OCI-LY1 (cell line): Measurements from ENCODE around the gene RASAL2.

Experiments
- H2AFZ ChIP-seq: fragments of 200-600 bp; sonication (generic), shearing (Covaris generic); 2 replicates; pipeline ENCODE4 v1.6.0; 2014; ENCODE audit warnings: antibody characterized with exemption, mild to moderate bottlenecking, low read length
- H3F3A ChIP-seq: fragments of 200-600 bp; sonication (generic), shearing (Covaris generic); 2 replicates; pipeline ENCODE4 v1.6.0; 2014; ENCODE audit warnings: mild to moderate bottlenecking, antibody characterized with exemption, low read length, moderate library complexity; ENCODE audit not compliant: insufficient read depth
- H3K27ac ChIP-seq: fragments of 200-600 bp; sonication (generic); 2 replicates; pipeline ENCODE4 v1.5.1; 2014; ENCODE audit warnings: low read length, mixed run types, mild to moderate bottlenecking, low read depth; ENCODE audit not compliant: poor library complexity, severe bottlenecking
- H3K27me3 ChIP-seq: fragments of 200-600 bp; sonication (generic); 2 replicates; pipeline ENCODE4 v1.6.0; 2014; ENCODE audit warnings: antibody characterized with exemption, mild to moderate bottlenecking, low read length, moderate library complexity; ENCODE audit not compliant: insufficient read depth
- H3K36me3 ChIP-seq: fragments of 200-600 bp; sonication (generic); 2 replicates; pipeline ENCODE4 v1.6.1; 2014; ENCODE audit warnings: mild to moderate bottlenecking, antibody characterized with exemption, low read length, moderate library complexity, mixed read lengths; ENCODE audit not compliant: insufficient read depth
- H3K4me1 ChIP-seq: fragments of 200-600 bp; sonication (generic); 2 replicates; pipeline ENCODE4 v1.5.1; 2014; ENCODE audit warnings: mild to moderate bottlenecking, low read length, moderate library complexity; ENCODE audit not compliant: insufficient read depth, severe bottlenecking
- H3K4me2 ChIP-seq: fragments of 200-600 bp; sonication (generic), shearing (Covaris generic); 2 replicates; pipeline ENCODE4 v1.6.1; 2014; ENCODE audit warnings: low read length
- H3K4me3 ChIP-seq: fragments of 200-600 bp; sonication (generic); 2 replicates; pipeline ENCODE4 v1.5.1; 2014; ENCODE audit warnings: low read length, low read depth, mild to moderate bottlenecking, mixed read lengths; ENCODE audit not compliant: poor library complexity, severe bottlenecking
- H3K79me2 ChIP-seq: fragments of 200-600 bp; shearing (Covaris generic); 2 replicates; pipeline ENCODE4 v1.6.1; 2016; ENCODE audit warnings: mixed run types, low read length, mixed read lengths; ENCODE audit not compliant: insufficient read depth
- H3K9ac ChIP-seq: fragments of 200-600 bp; sonication (generic), shearing (Covaris generic); 2 replicates; pipeline ENCODE4 v1.6.1; 2014; ENCODE audit warnings: mild to moderate bottlenecking, low read length, mixed read lengths
- H3K9me2 ChIP-seq: fragments of 200-600 bp; sonication (generic), shearing (Covaris generic); 2 replicates; pipeline ENCODE4 v1.6.1; 2014; ENCODE audit warnings: low read depth, mild to moderate bottlenecking, low read length, mixed read lengths
- H3K9me3 ChIP-seq: fragments of 200-600 bp; shearing (Covaris generic); 2 replicates; pipeline ENCODE4 v1.6.1; 2014; ENCODE audit warnings: low read length, mixed read lengths
- H4K20me1 ChIP-seq: fragments of 200-600 bp; sonication (generic), shearing (Covaris generic); 2 replicates; pipeline ENCODE4 v1.6.0; 2016; ENCODE audit warnings: mild to moderate bottlenecking, low read length; ENCODE audit not compliant: insufficient read depth
- EZH2 ChIP-seq: fragments of 200-600 bp; sonication (generic), shearing (Covaris generic); IDR thresholded peaks from 2 replicates; pipeline ENCODE4 v1.8.0; 2017; ENCODE audit warnings: borderline replicate concordance, mixed run types, mild to moderate bottlenecking, antibody characterized with exemption, low read length, moderate library complexity, mixed read lengths
- TF ChIP-seq, protein P1 (sequence below): fragments of 200-600 bp; sonication (generic), shearing (Covaris generic); IDR thresholded peaks from 2 replicates; pipeline ENCODE4 v1.5.1; 2017; ENCODE audit warnings: mild to moderate bottlenecking, antibody characterized with exemption, low read length, moderate library complexity, mixed read lengths

Gene RASAL2

DNA sequence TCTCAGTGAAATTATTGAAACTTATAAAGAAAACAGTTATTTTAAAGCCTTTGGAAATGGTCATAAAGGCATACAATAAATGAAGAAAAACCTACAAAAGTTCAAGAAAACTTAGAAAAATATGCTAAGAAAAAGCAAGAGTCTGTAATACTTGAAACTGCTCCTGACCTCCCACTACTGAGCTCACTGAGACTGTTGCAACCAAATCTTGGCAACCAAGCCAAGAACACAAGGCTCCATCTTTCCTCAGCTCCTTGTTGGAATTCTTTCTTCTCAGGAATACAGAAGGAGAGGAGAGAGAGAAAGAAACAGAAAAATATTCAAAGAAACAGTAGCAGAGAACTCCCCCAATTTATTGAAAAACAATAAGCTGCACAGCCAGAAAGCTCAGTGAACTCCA lies 160.5 kb downstream of the RASAL2 start:
- Histone ChIP-seq H3K27ac (no peak overlapping the region), H3K9me2 (no peaks in the 10 kb centered on the region), H3K36me3 (no peaks in the 10 kb centered on the region), H2AFZ (no peak overlapping the region), H3K4me3 (no peak overlapping the region), H3K9ac (no peak overlapping the region), H3K9me3 (no peaks in the 10 kb centered on the region), H3K4me1 (no peaks in the 10 kb centered on the region), H3F3A (no peaks in the 10 kb centered on the region), H3K4me2 (no peak overlapping the region), H3K27me3 (no peaks in the 10 kb centered on the region), H3K79me2 (no peaks in the 10 kb centered on the region), H4K20me1 (no peaks in the 10 kb centered on the region)
- TF ChIP-seq, protein P1, sequence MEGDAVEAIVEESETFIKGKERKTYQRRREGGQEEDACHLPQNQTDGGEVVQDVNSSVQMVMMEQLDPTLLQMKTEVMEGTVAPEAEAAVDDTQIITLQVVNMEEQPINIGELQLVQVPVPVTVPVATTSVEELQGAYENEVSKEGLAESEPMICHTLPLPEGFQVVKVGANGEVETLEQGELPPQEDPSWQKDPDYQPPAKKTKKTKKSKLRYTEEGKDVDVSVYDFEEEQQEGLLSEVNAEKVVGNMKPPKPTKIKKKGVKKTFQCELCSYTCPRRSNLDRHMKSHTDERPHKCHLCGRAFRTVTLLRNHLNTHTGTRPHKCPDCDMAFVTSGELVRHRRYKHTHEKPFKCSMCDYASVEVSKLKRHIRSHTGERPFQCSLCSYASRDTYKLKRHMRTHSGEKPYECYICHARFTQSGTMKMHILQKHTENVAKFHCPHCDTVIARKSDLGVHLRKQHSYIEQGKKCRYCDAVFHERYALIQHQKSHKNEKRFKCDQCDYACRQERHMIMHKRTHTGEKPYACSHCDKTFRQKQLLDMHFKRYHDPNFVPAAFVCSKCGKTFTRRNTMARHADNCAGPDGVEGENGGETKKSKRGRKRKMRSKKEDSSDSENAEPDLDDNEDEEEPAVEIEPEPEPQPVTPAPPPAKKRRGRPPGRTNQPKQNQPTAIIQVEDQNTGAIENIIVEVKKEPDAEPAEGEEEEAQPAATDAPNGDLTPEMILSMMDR, result no peak

DNA sequence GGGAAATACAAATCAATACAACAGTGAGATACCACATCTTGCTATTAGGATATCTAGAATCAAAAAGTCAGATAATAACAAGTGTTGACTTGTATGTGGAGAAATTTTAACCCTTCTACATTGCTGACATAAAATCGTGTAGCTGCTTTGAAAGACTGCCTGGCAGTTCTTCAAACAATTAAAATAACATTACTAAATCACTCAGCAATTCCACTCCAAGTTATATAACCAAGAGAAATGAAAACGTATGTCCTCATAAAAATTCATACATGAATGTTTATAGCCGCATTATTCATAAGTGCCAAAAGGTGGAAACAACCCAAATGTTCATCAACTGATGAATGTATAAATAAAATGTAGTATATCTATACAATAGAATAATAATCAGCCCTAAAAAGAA lies 164.6 kb downstream of the RASAL2 start:
- H3K79me2 ChIP-seq, result no peaks in the 10 kb centered on the region
- H3K9me3 ChIP-seq, result no peaks in the 10 kb centered on the region
- no peaks in the 10 kb centered on the region for H4K20me1 ChIP-seq
- H3K27me3 ChIP-seq, result no peaks in the 10 kb centered on the region
- no peak overlapping the region for H3K9ac ChIP-seq
- H3F3A ChIP-seq, result no peaks in the 10 kb centered on the region
- H2AFZ ChIP-seq, result no peak overlapping the region
- H3K9me2 ChIP-seq, result no peaks in the 10 kb centered on the region
- TF ChIP-seq, protein P1, result no peak
- no peak for TF ChIP-seq EZH2
- H3K4me3 ChIP-seq, result no peak overlapping the region
- no peak overlapping the region for H3K4me2 ChIP-seq
- H3K4me1 ChIP-seq, result no peaks in the 10 kb centered on the region
- H3K36me3 ChIP-seq, result no peaks in the 10 kb centered on the region
- no peak overlapping the region for H3K27ac ChIP-seq

DNA sequence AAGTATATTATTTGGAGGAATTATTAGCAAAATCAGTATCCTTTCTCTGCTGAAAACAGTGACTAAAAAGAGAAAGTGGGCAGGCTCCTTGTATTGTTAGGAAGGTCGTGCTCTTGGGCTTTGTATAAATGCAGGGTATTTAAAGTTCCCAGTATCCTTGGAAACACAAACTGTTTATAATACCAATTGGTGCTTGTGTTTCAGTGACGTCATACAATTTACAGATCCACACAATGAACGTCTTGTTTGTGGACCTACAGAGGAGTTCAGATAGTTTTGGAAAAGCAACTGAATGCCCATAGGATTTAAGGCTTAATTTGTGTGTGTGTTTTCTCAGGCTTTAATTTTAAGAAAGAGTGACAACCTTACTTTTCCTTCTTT lies 168.2 kb downstream of the RASAL2 start:
- Histone ChIP-seq H3K79me2 (no peaks in the 10 kb centered on the region), H3K9ac (no peak overlapping the region), H4K20me1 (no peaks in the 10 kb centered on the region), H3K9me2 (no peaks in the 10 kb centered on the region), H3K4me2 (no peak overlapping the region), H2AFZ (no peak overlapping the region), H3K4me1 (no peaks in the 10 kb centered on the region), H3K9me3 (no peaks in the 10 kb centered on the region), H3K27me3 (no peaks in the 10 kb centered on the region), H3F3A (no peaks in the 10 kb centered on the region), H3K27ac (no peak overlapping the region), H3K4me3 (no peak overlapping the region), H3K36me3 (no peaks in the 10 kb centered on the region)
- TF ChIP-seq EZH2, result no peak
- TF ChIP-seq, protein P1, result no peak
